ENCODE measurements around the gene FAM9C.

Gene FAM9C

DNA sequence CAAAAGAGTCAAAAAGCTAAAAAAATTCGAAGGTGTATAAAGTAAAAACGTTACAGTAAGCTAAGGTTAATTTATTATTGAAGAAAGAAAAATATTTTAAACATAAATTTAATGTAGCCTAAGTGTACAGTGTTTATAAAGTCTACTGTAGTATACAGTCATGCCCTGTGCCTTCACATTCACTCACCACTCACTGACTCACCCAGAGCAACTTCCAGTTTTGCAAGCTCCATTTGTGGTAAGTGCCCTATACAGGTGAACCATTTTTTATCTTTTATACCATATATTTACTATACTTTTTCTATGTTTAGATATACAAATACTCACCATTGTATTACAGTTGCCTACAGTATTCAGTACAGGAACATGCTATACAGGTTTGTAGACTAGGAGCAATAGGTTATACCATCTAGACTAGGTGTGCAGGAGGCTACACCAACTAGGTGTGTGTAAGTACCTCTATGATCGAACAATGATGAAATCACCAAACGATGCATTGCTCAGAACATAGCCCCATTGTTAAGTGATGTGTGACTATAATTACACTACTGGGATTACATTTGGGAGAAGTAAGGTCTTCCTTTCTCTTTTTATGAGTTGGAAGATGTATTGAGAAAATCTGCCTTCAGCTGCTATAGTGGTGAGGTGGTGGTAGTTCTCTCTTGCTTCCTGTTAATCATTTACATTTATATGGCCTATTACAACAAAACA is 42.3 kb downstream of the FAM9C start:
- peaks cover 26% of the 10 kb centered on the region for H3K4me1 Mint-ChIP-seq
- TF ChIP-seq, protein P1, sequence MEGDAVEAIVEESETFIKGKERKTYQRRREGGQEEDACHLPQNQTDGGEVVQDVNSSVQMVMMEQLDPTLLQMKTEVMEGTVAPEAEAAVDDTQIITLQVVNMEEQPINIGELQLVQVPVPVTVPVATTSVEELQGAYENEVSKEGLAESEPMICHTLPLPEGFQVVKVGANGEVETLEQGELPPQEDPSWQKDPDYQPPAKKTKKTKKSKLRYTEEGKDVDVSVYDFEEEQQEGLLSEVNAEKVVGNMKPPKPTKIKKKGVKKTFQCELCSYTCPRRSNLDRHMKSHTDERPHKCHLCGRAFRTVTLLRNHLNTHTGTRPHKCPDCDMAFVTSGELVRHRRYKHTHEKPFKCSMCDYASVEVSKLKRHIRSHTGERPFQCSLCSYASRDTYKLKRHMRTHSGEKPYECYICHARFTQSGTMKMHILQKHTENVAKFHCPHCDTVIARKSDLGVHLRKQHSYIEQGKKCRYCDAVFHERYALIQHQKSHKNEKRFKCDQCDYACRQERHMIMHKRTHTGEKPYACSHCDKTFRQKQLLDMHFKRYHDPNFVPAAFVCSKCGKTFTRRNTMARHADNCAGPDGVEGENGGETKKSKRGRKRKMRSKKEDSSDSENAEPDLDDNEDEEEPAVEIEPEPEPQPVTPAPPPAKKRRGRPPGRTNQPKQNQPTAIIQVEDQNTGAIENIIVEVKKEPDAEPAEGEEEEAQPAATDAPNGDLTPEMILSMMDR (IDR thresholded peaks at IDR 0.05): no peak
- H3K4me3 Mint-ChIP-seq: no peak overlapping the region
- H3K27me3 Mint-ChIP-seq (ENCODE audit: low read depth, poor library complexity): peaks cover 9% of the 10 kb centered on the region
- no peak for DNase-seq
- no peaks in the 10 kb centered on the region for H3K36me3 Mint-ChIP-seq (ENCODE audit: low read depth)
- H3K9me3 Mint-ChIP-seq: peaks cover 35% of the 10 kb centered on the region
- H3K27ac Mint-ChIP-seq: no peak overlapping the region

DNA sequence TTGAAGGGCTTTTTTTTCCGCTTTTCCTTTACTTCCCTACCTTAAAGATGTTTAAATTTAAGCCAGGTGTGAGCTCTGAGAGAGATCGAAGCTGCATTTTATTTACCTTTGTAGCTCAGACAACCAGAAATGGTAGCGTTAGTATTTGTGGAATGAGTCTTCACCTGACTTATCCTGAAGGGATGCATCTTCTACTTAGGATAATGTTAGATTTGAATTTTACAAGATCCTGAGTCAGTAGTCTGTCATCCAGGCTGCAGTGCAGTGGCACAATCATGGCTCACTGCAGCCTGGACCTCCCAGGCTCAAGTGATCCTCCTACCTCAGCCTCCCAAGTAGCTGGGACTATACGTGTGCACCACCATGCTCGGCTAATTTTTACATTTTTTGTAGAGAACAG is 43.3 kb downstream of the FAM9C start:
- Mint-ChIP-seq H3K4me1 (peaks cover 26% of the 10 kb centered on the region), H3K27ac (no peak overlapping the region), H3K9me3 (peaks cover 30% of the 10 kb centered on the region), H3K4me3 (no peak overlapping the region), H3K27me3 (ENCODE audit: low read depth, poor library complexity) (peaks cover 9% of the 10 kb centered on the region), H3K36me3 (ENCODE audit: low read depth) (no peaks in the 10 kb centered on the region)
- DNase-seq: no peak
- TF ChIP-seq, protein P1 (IDR thresholded peaks at IDR 0.05): no peak

DNA sequence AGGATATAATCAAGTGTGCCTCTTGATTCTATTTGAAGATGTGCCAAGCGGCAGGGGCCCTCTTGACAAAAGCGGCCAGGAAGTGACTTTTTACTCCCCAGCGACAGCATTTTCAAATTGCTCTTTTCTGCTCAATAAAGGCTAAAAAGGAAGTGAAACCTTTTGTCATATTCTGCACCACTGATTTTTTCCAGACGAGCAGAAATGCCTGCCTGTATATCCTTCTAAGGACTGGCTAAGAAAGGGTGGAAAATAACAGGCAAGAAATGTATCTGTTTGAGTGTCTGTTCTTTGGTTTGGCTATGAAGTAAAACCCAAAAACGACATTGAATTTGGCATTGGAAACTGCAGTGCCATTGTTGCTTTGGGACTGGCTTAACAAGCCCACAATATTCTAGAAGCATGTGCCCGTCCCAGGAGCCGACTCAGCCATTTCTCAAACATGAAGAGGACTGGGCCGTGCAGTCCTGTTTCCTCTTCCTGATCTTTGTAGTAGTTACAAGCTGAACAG is 44.1 kb downstream of the FAM9C start:
- Mint-ChIP-seq H3K4me3 (no peak overlapping the region), H3K27ac (no peak overlapping the region), H3K9me3 (peaks cover 28% of the 10 kb centered on the region), H3K36me3 (ENCODE audit: low read depth) (no peaks in the 10 kb centered on the region), H3K4me1 (peaks cover 26% of the 10 kb centered on the region), H3K27me3 (ENCODE audit: low read depth, poor library complexity) (peaks cover 9% of the 10 kb centered on the region)
- TF ChIP-seq, protein P1 (IDR thresholded peaks at IDR 0.05): no peak
- DNase-seq: no peak

DNA sequence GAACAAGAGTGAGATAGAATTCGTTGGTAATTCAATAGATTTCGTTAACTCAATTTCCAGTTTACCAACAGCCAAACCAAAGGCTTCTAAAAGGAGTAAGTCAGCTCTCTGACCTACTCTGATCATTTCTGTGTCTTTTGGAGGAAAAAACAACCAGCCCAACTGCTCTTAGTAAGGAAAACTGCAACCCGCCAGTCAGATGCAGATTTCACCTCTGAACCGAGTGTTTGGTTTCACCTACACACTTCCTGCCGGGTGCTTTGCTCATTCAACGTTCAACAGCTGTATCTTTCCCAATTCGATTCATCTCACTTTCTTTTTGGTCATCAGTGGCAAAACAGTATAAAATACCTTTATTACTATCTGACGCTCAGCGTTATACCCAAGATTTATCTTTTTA is 45.0 kb downstream of the FAM9C start:
- Mint-ChIP-seq H3K9me3 (peaks cover 23% of the 10 kb centered on the region), H3K27me3 (ENCODE audit: low read depth, poor library complexity) (peaks cover 9% of the 10 kb centered on the region), H3K4me3 (no peak overlapping the region), H3K4me1 (peaks cover 26% of the 10 kb centered on the region), H3K27ac (no peak overlapping the region), H3K36me3 (ENCODE audit: low read depth) (no peaks in the 10 kb centered on the region)
- TF ChIP-seq, protein P1 (IDR thresholded peaks at IDR 0.05): no peak
- no peak for DNase-seq

DNA sequence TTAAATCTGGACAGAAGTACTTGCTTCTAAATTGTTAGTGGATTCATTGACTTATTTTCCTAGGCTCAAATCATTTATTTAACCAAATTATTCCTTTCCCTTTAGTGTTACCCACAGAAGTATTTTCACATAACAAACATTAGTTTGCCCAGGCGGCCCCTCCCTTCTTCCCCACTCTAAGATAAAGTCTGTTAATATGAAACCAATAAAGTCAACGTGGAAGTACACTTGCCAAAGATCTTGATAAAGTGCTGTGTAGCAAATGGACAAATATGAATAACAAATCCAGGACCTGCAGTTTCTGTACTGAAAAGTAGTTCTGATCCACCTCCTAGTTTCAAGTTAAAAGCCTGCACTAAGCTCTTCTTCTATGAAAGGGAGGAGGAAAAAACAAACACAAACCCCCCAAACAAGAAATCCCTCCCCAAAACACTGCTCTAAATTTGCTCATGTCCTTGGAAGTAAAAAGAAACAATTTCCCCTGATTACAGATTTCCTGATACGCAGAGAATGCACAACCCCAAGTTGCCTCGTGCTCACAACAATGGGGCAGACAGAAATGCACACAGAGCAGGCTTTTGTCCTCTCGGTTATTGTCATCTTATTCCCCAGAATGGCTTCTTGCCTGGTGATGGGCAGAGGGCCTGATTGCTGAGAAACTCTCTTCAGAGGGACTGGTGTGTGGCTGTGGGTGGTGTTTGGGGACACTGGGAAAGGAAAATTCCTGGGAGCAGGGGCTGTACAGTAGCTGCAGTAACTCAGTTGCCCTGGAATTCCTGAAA is 46.3 kb downstream of the FAM9C start:
- TF ChIP-seq, protein P1 (IDR thresholded peaks at IDR 0.05): no peak
- peak overlapping the region; percentile 36 for H3K27ac Mint-ChIP-seq
- H3K4me3 Mint-ChIP-seq: no peak overlapping the region
- DNase-seq: no peak
- H3K4me1 Mint-ChIP-seq: peaks cover 26% of the 10 kb centered on the region
- H3K27me3 Mint-ChIP-seq (ENCODE audit: low read depth, poor library complexity): peaks cover 7% of the 10 kb centered on the region
- H3K9me3 Mint-ChIP-seq: peaks cover 22% of the 10 kb centered on the region
- H3K36me3 Mint-ChIP-seq (ENCODE audit: low read depth): no peaks in the 10 kb centered on the region

Data from nephron progenitor cell (in vitro differentiated cells).